Tongue (tissue), 2 donors: ENCODE measurements around the gene IL17C. TPM values are rescaled to one million over a fixed set of nuclear protein-coding genes. Genes with fewer than 3 reads are reported as not detected.

Experiments used
- DNase-seq: peaks from one replicate; pipeline ENCODE4 v3.0.0-alpha.2; 2015
- total RNA-seq: library from RNA; depleted of rRNA; stranded (reverse); fragments of >200 nt; gene quantifications from one replicate; pipeline ENCODE4 v1.2.3, GENCODE V29; 2014

Gene IL17C
- total RNA-seq, 1 donor from 2014 or later, result not detected

DNA sequence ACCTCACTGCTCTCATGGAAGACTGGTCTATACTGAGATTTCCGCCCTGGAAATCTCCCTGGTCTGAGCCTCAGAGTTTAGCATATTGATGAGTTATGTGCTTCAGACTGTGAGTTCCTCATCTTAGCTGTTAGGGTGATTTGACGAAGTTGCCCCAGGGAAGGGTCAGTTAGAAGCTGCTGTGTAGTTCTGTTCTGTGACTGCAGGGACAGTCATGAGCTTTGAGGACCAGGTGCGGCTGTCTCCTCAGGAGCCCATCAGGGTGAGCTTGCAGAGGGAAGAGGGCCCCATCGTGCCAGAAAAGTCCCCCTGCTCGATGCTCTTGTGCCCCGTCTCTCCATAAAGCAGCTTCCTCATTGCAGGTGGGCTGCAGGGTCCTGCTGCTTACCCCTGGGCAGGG is 28.3 kb upstream of the IL17C start:
- DNase-seq, result no peak

DNA sequence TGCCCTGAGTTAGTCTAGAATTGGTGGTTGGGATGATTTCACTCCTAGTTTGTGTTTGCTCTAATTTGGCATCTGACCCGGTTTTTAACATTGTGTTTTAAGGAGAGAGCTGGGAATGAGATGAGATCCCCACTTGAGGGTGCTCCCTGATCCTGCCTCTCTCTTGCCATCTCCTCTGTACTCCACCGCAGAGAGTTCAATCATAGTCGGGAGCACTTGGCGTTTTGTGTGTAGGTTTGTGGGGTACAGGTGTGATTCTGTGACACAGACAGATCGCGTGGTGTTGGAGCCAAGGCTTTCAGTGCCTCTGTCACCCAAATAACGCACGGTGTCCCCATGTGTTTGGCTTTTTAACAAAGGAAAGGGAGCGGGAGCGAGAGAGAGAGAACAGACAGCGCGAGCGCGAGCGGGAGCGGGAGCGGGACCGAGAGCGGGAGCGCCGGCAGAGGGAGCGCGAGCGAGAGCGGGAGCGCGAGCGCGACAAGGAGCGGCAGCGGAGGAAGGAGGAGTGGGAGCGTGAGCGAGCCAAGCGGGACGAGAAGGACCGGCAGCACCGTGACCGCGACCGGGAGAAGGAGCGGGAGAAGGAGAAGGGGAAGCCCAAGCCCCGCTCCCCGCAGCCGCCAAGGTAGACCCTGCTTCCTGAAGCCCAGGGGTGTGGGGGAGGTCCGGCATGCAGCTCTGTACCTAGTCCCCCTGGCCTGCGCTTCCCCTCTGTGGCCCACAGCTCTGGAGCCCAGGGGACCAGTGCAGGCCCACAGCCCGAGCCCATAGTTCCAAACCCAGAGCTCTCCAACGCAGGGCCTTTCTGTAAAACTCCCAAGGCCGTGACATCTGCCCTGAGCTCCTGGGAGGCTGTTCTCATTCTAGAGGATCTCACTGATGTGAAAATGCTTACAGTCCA is 27.2 kb upstream of the IL17C start:
- peak; percentile 56 for DNase-seq

DNA sequence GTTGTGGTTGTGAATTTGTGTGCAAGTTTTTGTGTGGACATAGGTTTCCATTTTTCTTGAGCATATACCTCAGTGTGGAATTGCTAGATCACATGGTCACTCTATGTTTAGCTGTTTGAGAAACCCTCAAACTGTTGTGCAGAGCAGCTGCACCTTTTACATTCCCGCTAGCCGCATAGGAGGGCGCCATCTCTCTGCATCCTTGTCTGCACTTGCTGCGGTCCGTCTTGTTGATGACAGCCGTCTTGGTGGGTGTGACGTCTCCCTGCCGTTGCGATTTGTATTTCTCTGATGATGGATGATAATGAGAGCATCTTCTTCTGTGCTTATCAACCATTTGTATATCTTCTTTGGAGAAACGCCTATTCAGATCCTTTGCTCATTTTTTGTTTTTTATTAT is 25.1 kb upstream of the IL17C start:
- DNase-seq, result peak; percentile 66

DNA sequence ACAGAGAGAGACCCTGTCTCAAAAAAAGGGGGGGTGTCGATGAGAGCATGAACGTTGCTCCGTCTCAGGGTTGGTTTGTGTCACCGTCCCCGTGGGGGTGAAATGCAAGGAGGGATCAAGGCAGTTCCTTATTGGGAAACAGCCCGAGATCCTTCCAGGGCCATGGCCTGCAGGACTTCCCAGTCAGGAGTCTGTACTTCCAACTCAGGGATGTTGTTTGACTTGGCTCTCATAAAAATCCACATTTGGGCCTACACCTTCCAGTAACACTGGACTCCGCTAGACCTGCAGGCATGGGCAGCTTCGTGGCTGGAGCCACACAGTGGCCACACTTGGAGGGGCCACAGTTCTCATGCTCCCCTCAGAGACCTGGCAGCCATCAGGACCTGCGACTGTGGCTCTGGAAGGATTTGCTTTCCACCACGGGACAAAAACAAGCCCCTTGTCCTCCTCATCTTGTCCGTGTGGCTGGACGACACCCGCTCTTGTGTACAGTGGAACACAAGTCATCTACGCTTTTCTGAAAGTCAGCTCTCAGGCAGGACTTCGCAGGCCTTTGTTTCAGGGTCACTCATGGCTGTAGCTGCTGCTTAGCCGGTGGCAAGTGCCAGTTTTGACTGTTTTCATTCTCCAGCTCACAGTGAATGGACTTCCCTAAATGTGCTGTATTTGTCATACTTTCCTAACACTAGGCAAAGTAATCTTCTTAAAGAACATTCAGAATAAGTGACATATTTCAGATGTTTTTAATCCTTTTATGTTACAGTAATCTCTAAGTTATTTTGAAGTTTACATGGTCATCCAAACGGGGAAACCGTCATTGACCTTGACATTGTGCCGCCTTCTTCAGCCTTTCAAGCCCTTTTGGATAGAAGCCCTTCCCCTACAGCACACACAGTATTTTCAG is 24.2 kb upstream of the IL17C start:
- no peak for DNase-seq

DNA sequence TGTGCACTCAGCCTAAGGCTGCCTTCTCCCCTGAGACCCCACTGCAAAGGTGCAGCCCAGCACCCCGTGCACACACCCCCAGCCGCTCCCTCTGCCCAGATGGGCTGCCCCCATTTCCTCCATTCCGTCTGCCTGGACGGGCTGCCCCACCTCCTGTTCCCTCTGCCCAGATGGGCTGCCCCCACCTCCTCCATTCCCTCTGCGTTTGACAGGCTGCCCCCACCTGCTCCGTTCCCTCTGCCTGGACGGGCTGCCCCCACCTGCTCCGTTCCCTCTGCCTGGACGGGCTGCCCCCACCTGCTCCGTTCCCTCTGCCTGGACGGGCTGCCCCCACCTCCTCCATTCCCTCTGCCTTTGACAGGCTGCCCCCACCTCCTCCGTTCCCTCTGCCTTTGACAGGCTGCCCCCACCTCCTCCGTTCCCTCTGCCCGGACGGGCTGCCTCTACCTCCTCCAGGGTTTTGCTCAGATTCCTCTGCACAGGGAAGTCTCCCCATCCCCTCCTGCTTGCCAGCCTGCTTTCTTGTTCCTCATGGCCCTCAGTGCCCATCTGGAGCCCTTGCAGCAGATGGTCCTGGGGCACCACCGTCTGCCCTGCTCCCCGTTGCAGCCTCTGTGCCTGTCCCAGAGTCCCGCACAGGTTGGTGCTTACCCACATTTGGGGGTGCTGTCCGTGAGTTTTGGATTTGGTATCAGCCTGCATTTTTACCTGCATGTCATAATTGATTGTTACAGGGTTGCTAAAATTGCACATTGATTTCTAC is 23.4 kb upstream of the IL17C start:
- DNase-seq, result peak; percentile 26

DNA sequence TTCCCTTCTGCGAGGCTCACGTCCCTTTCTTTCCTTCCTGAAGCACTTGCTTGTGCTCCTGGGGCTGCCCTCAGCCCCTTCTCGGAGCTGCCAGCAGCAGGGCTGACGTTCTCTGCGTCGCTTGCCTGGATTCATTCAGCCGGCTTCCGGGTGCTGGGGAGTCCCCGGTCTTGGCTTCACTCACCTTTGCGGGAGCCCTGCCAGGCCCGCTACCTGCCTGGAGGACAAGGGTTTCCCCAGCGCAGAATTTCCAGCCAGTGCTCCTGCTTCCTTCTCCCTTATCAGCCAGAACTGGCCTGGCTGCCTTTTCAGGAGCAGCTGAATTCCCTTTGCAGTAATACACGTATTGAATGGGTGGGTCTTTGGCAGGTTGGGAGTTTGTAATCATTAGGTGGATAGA is 22.1 kb upstream of the IL17C start:
- DNase-seq, result no peak

DNA sequence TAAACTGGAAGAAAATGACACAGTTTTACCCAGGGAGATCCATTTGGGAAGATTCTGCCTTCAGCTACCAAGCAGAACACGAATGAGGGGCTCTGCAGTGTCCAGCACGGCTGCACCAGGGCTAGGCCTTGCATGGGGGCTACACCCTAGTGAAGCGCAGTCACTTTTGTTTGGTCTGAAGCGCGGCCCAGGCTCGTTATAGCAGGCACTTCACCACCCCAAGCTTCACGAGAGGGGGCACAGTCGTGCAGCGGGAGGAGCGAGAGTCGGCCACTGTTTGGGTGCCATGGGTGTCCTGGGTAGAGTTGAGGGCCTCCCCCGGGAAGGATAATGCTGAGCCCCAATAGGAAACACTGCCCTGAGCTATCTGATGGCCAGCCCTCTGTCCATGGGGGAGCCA is 21.6 kb upstream of the IL17C start:
- DNase-seq, result no peak

DNA sequence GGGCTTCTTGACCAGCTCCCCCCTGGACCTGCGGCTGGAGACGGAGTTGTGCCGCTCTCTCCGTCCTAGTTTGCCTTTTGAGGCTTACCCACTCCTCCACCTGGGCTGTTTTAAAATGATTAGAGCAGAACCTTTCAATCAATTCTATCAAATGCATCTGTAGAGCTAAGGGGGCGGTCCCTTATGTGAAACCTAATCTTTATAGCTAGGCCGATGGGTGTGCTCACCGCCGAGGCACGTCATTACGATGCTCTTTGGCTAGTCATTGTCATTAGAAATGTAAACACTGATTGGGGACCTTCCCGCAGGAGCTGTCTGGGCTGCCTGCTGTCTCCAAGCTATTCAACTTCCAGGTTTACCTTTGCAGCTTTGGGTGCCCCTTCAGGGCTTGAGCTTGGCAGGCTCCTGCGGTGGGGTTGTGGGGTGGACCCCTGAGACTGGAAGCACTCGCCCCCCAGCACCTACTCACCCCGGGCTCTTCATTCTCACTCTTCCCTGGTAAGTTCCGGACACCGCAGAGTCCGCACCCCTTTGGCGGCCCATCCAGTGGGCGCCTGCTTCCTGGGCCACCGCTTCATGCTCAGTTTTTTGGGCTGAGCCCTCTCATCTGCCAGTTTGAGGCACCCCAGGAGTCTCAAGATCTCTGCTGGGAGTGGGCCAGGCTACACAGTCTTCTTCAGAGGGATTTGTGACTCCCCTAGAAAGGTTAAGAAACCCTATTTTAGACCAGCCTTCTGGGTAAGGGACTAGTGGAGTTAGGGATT is 20.9 kb upstream of the IL17C start:
- DNase-seq, result no peak

DNA sequence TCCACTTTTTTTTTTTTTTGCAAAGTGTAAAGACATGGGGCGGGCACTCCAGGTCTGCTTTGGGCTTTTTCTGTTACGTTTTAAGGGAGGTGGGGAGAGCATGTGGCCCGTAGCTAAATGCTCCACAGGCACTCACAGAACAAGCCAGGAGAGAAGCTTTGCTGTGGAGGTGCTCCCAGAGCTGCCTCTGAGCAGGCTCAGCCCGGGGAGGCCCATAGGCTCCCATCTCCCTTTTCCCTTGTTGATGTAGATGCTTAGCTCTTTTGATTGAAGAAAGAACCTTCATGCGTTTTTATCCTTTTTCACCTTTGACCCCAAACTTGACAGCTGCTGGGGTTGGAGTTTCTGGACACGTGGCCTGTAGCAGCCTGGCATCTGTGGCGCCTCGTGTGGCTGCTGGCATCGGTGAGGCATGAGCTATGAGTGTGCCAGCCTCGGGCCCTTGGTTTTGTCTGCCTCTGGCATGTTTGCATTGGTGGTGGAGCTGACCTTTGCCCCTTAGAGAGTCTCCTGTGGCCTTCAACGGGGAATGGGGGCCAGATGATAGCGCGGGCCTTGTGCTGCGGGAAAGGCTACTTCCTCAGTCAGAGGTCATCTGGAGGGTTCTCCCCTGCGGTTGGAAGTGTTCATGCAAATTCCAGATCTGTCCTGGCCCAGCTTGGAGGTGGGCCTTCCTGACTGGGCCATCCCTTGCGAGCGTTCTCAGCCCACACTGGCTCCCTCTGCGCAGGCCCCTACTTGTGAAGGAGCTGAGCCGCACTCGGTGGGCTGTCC is 20.0 kb upstream of the IL17C start:
- no peak for DNase-seq

DNA sequence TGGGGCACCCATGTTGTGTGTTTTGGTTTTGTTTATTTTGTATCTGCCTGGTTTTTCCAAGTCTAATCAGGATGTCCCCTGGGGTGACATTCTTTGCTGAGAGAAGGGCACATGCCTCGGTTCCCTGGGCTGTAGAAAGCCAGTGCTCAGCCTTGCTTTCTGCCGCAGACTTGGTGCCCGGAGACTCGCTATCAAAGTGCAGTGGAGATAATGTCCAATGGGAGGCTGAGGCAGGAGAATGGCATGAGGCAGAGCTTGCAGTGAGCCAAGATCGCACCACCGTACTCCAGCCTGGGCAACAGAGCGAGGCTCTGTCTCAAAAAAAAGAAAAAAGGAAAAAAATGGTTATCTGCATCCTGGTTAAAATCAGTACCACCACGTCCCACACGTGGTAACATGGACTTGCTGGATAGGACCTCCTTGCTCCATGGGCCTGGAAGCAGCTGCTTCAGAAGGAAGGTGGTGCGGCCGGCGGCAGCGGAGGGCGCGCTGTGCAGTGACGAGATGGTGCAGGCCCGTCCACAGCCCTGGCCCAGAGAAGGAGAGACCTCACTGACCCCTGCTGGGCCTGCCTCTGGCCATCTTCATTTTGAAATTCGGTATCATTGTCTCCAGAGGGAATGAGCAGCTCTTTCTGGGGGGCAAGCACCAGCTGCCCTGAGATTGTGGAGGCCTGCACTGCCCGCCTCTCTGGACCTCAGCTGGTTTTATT is 19.3 kb upstream of the IL17C start:
- no peak for DNase-seq

DNA sequence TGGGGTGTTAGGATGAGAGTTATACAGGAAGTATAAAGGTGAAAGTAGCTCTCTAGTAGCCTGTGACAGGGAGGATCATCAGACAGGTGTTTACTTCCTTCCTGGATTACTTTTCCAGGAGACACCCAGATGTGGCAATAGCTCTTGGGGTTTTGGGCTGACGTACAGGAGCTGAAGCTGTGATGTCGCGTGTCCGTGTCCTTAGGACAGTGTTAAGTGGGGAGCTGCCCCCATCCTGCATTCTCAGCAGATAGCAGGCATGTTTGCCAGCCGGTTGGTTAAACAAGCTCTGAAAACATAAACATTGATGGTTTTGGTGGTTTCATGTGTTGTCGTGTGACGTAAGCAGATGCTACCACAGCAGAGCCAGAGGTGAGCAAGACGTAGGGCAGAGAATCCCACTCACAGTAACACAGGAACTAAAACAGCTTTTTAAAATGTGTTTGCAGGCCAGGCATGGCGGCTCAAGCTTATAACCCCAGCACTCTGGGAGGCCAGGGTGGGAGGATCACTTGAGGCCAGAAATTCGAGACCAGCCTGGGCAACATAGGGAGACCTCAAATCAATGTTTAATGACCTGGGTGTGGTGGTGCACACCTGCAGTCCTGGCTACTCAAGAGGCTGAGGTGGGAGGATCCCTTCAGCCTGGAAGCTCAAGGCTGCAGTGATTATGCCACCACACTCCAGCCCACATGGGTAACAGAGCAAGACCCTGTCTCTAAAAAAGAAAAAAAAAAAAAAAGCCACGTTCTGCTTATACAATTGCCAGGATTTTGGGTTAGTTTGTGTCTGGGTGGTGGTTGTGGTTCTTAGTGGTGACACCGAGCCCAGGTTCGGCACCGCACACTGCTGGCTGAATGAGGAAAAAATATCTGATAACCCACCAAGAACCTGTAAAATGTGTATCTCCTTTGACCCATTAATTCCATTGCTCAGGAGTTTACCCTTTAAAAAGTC is 18.2 kb upstream of the IL17C start:
- DNase-seq, result no peak

DNA sequence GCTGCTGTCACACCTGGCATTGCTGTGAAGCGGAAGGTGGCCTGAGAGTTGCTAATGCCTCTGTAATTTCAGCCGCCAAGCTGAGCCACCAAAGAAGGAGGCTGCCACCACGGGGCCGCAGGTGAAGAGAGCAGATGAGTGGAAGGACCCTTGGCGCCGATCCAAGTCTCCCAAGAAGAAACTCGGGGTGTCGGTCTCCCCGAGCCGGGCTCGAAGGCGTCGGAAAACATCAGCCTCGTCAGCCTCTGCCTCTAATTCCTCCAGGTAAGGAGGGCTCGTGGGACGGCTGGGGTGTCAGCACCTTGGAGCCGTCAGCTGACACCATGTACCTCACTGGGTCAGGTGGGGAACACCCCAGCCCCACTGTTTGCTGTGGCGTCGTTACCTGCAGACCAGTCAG is 16.2 kb upstream of the IL17C start:
- no peak for DNase-seq

DNA sequence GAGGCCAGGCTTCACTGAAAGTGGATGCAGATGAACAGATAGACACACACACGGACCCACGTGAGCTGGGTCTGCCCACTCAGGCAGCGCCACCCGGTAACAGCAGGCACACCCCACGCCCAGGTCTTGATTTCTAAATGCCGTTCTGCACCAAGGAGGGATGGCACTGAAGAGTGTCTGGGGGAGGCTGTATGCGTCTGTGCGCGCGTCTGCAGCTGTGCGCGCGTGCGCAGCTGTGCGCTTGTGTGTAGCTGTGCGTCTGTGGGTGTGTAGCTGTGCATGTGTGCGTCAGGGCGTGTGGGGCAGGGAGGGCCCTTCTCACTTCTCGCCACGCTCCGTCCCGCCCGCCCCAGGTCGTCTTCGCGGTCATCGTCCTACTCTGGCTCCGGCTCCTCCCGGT is 15.5 kb upstream of the IL17C start:
- DNase-seq, result no peak

DNA sequence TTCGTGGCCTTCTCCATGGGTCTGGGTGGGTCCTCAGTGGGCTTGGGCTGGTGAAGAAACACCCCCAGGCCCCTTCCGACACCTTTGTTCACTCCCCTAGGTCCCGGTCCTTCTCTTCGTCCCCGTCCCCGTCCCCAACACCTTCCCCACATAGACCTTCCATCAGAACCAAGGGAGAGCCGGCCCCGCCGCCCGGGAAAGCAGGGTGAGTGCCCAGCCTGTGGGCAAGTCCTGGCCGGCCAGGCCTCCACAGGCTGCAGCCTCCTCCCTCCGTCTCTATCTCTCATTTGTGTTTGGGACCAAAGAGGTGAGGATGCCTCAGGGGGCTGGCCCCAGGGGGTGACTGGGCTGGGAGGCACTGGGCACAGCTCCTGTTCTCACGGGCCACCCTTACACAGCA is 14.5 kb upstream of the IL17C start:
- DNase-seq, result no peak

DNA sequence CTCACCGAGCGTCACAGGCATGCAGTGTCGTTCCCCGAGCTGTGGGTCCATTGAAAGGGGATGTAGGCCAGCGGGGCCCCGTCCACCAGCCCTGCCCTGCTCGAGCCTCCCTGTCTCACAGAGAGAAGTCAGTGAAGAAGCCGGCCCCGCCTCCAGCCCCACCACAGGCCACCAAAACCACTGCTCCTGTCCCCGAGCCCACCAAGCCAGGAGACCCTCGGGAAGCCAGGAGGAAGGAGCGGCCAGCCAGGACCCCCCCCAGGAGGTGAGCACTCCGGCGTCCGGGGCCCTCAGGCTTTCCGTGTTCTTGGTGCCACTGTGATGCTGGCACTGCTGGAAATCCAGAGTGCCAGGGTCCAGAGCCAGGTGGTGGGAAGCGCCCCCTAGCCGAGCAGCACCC is 13.9 kb upstream of the IL17C start:
- DNase-seq, result no peak

DNA sequence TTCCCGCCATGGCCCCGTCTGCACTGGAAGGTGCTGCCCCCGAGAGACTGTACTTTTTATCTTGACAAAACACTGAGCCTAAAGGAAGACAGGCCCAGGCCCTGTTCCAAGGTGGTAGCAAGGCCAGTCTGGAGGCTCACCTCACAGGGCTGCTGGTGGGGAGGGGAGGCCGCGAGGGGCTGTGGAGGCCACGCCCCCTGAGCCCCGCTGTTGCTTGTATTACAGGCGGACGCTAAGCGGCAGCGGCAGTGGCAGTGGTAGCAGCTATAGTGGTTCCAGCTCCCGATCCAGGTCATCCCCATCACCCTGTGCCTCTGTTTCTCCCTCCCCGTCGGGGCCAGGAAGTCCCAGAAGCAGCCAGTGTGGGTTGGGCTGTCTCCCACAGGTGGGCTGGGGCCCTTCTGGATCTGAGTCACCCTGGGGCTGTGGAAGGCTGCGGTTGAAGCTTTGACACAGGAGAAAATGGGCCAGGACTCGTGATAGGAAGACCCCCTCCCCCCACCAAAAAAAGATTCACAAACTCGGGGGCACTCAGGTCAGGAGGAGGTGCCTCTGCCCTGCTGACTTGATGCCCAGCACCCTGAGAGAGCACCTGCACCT is 13.3 kb upstream of the IL17C start:
- no peak for DNase-seq

DNA sequence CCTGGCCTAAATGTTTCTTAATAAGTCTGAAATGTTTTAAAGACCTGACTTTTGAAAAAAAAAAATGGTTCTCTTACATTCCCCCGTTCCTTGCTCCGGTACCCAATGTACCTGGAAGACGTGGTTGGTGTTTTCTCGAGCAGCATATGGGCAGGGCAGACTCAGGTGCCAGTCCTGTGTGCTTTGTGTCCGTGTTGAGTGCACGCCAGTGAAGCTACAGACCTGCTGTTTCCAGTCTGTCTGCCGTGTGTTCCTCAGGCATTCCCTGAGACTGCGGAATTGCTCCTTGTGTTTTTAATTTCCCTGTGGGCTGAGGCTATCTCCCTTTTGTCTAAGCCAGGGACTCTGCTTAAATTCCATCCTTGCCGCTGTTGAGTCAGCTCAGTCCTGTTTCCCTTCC is 11.7 kb upstream of the IL17C start:
- no peak for DNase-seq

DNA sequence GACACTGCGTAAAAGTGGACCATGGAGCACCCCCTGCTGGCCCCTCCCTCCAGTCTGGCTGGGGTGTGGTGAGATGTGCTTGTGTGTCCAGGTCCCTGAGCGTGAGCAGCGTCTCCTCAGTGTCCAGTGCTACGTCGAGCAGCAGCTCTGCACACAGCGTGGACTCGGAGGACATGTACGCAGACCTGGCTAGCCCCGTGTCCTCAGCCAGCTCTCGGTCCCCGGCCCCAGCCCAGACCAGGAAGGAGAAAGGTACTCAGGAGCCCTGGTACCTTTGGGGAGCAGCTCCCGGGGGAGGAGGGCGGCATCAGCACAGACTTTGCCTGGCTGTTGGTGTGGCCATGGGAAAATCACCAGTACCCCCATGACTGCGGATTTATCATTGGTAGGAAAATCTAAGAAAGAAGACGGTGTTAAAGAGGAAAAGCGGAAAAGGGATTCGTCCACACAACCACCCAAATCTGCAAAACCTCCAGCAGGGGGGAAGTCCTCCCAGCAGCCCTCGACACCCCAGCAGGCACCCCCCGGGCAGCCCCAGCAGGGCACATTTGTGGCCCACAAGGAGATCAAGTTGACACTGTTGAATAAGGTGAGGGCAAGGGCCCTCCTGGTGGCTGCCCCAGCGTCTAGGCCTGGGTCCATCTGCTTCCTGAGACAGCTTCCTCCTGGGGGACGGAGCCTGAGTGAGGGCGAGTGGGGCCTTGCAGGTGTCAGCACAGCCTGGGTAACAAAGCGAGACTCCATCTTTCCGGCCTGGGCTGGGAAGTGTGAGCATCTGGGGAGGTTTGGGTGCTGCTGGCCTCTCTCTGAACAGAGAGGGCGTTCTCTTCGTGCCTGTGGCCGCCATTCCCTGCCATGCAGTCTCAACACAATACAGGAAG is 10.6 kb upstream of the IL17C start:
- DNase-seq, result no peak
